Measurements from ENCODE around the gene MMP15. TPM values are rescaled to one million over a fixed set of nuclear protein-coding genes. Genes with fewer than 3 reads are reported as not detected.

The MMP15 gene
- 2.6 and 2.7 TPM in 2 replicates for total RNA-seq

DNA sequence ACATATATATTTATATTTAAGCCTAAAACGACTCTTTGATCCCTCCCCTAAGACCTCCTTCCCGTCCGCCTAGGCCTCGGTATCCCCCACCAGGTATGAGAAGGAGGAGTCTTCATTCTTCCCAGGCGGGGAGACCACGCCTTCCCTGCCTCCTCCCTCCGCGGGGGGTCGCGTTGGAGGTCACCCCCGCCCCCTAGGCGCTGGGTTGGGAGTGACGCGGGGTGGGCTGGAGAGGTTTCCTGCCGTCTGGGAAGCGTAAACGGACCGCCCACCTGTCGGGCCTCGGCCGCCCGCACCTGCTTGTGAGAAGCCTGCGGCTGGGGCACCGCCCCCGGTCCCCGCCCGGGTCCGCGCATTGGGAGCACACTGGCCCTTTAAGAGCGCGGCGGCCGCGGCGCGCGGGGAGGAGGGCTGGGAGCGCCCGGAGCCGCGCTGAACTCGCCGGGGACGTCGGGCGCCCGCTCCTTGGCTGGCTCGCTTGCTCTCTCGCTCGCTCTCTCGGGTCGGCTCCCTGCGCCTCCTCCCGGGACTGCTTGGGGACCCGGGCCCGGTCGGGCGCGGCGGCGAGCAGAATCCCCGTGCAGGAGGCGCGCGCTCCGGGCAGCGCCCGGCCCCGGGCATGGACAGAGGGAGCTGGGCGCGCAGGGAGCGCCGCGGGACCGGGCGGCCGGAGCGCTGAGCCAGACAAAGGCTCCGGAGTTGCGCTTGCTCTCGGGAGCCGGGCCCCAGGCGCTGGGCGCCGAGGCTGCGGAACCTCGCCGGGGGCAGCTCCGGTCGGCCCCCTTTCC, at the start of gene MMP15:
Gene MMP15 (plus strand): TSS at position 404 of the 788 bp plus-strand sequence. CDS start 597 bp downstream, outside the sequence.

DNA sequence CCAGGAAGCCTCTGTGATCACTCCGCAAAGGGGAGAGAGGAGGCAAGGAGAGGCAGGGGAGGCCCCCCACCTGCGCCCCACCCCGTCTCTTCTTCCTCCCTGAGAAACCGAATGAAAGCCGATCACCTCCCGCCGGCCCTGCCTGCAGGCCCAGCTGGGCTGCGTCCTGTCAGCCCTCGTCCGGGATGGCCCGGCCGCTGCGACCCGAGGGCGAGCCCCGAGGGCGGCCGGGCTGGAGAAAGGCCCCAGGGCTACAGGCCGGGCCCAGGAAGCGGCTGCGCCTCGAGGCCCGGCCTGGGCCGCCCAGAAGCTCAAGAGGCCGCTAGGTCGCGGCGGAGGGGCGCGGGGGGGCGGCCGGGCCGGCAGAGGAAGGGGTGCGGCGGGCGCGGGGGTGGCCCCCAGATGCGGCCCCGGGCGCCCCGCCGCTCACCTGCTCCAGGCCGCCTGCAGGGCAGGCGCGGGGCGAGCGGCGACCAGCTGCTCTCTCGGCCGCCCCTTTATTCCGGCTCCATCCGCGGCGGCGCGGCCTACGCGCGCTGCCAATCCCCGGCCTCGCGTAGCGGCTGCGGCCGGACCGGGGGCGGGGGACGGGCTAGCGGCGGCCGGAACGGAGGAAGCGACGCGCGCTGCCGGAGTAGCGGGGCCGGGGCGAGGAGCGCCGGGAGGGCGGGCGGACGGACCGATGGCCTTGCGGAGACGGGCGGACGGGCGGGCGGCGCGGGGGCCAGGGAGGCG, 25.4 kb upstream of the MMP15 start, which contains the start of gene ZNF319:
Gene ZNF319 (minus strand): TSS at position 702 of the 735 bp plus-strand sequence. CDS start 2,407 bp downstream, outside the sequence.

DNA sequence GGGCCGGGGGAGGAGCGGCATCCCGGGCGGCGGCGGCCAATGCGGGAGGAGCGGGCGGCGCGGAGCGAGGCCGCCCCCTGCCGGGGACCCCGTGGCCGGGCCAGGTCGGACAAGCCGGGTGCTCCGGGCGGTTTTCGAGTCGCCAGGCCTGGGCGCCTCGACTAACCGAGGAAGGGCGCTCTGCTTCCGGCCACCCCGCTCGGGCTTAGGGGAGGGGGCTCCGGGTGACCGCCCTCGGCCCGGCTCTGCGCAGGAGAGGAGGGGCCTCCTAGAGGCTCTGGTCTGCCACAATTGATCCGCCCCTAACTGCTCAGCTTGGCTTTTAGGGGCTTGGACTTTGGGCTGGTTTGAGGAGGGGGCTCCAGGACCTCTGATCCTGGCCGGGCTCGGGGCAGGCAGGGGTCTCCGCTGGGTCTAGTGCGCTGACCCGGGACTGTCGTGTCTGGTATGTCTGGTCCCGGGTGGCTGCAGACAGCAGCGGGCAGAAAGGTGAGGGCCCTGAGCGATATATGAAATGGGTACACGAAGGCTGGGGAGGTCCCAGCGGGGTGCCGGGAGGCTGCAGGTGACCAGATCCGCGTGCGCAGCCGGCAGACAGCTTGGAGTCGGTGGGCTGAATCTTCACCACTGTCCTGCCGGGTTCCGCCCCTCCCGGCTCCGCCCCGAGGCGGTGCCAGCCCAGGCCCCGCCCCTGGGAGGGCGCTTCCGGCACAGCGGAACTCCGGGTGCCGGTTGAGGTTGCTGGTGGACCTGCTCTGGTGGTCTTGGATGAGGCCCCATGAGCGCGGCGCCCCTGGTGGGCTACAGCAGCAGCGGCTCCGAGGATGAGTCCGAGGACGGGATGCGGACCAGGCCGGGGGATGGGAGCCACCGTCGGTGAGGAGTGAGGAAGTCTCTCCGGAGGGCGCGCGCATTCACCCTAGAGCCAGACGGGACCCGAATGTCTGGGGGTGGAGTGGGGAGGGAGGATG, 24.6 kb upstream of the MMP15 start, which contains the start of gene USB1:
Gene USB1 (plus strand): TSS at position 702 of the 971 bp plus-strand sequence. CDS start 77 bp downstream, at position 779.

Small RNAs within 50 kb of the gene (small RNA-seq; reads per million reads assigned to genes)
- gene RF00019: not detected

Other genes with a start within 250 kb of the MMP15 start
- 14.7 and 31.1 TPM in 2 replicates for gene KIFC3, start 223.3 kb upstream of the MMP15 start, total RNA-seq
- not detected in 2 replicates for gene CNGB1, start 54.6 kb upstream of the MMP15 start, total RNA-seq
- 3.7 and 5.9 TPM in 2 replicates for gene ZNF319, start 25.1 kb upstream of the MMP15 start, total RNA-seq
- gene USB1, start 24.3 kb upstream of the MMP15 start, total RNA-seq: 17.4 and 20.2 TPM in 2 replicates
- gene CFAP20, start 103.6 kb downstream of the MMP15 start, total RNA-seq: 23.5 and 27.4 TPM in 2 replicates
- gene CSNK2A2, start 172.4 kb downstream of the MMP15 start, total RNA-seq: 29.8 and 32.5 TPM in 2 replicates